ENCODE measurements around the gene MORN4.
A peak's percentile ranks its signal among the peaks of the same experiment; 100 is the strongest.

The MORN4 gene

GRCh38 chr10:97572214-97572989 is 60.9 kb downstream of the MORN4 start, which contains the start of gene ANKRD2:
Gene ANKRD2, plus strand, starts transcription at chr10:97572779. Its CDS starts 10 bp downstream, at chr10:97572789.
- peak; percentile 44 to 53 for DNase-seq

GRCh38 chr10:97571622-97572021 is 61.7 kb downstream of the MORN4 start:
- no peak for DNase-seq

- no peak for DNase-seq
Observed at GRCh38 chr10:97570789-97571471, 62.4 kb downstream of the MORN4 start.

- no peak for DNase-seq
Observed at GRCh38 chr10:97570146-97570788, 63.0 kb downstream of the MORN4 start.

- DNase-seq: no peak
Observed at GRCh38 chr10:97567891-97568290, 65.4 kb downstream of the MORN4 start.

- no peak for DNase-seq
Observed at GRCh38 chr10:97566336-97566996, 66.8 kb downstream of the MORN4 start.

- DNase-seq: no peak
Observed at GRCh38 chr10:97564776-97565175, 68.5 kb downstream of the MORN4 start.
